K562 (cell line): Measurements from ENCODE around the gene ATL2. TPM values are rescaled to one million over a fixed set of nuclear protein-coding genes. Genes with fewer than 3 reads are reported as not detected.

Experiments
- ATAC-seq: fragments of 200-7000 bp; cut with Tn5 transposase; 3 replicates; pipeline ENCODE4 v1.9.1; 2020; ENCODE audit warnings: moderate library complexity
- BruUV-seq: library from RNA; stranded (reverse); fragments of 400-500 nt; replicated peaks from 2 replicates; lab custom pipeline; 2021; lab: Mats Ljungman, UMichigan
- CTCF ChIA-PET: fragments of 300-600 bp; formaldehyde crosslinking; extraction: SDS; loops from one replicate; lab custom pipeline; 2021; ENCODE audit warnings: low intra/inter-chr PET ratio; lab: Yijun Ruan, JAX
- POLR2A ChIA-PET: fragments of 300-600, 350-650 bp; sonication (Branson Sonifier 250); formaldehyde crosslinking; extraction: SDS; loops from one replicate; lab custom pipeline; 2021; ENCODE audit warnings: antibody characterized with exemption, inconsistent platforms; lab: Yijun Ruan, JAX
- DNase-seq, 4 experiments: peaks; one replicate each; pipeline versions ENCODE4 v3.0.0 to v3.0.0-alpha.2; 2011 to 2018; ENCODE audit warnings: low spot score in 3 of 4, mixed read lengths in 3 of 4; ENCODE audit errors: extremely low read depth in 1 of 4
- FAIRE-seq: peaks from 2 replicates; lab custom pipeline; 2011; peaks lifted over from hg19 to GRCh38; lab: Jason Lieb, UNC
- H2AFZ ChIP-seq: 2 replicates; pipeline ENCODE4 v1.6.0; 2011; ENCODE audit warnings: low read depth, low read length, control low read depth, inconsistent platforms
- H3K27ac ChIP-seq: fragments of 200-600 bp; 3 replicates; pipeline ENCODE4 v1.8.0; 2011; ENCODE audit warnings: low read depth, mild to moderate bottlenecking, control low read depth, inconsistent platforms, low read length, moderate library complexity, mixed read lengths; ENCODE audit errors: extremely low read depth
- H3K27me3 ChIP-seq, 2 experiments: fragments of 300-600 bp in 1 of 2; 2 replicates in 1 of 2; 3 replicates in 1 of 2; pipeline versions ENCODE4 v1.6.0 to v1.8.0; 2011; ENCODE audit warnings: inconsistent platforms in 2 of 2, low read length in 2 of 2, mild to moderate bottlenecking in 1 of 2, mixed read lengths in 1 of 2, moderate library complexity in 1 of 2; ENCODE audit not compliant: control insufficient read depth in 2 of 2, insufficient read depth in 2 of 2
- H3K36me3 ChIP-seq: fragments of 300-600 bp; 3 replicates; pipeline ENCODE4 v1.8.0; 2011; ENCODE audit warnings: mild to moderate bottlenecking, low read length, inconsistent platforms; ENCODE audit not compliant: control insufficient read depth, insufficient read depth
- H3K4me1 ChIP-seq, 2 experiments: fragments of 200-600 bp in 1 of 2; replicated peaks in 1 of 2; 2 replicates in 1 of 2; 3 replicates in 1 of 2; pipeline versions ENCODE4 v1.5.1 to v1.8.0; 2011; ENCODE audit warnings: inconsistent platforms in 2 of 2, low read length in 2 of 2, mild to moderate bottlenecking in 1 of 2, mixed read lengths in 1 of 2, moderate library complexity in 1 of 2; ENCODE audit not compliant: control insufficient read depth in 2 of 2, insufficient read depth in 2 of 2
- H3K4me2 ChIP-seq: 2 replicates; pipeline ENCODE4 v1.6.1; 2011; ENCODE audit warnings: low read length, control low read depth, inconsistent platforms, mixed read lengths; ENCODE audit not compliant: insufficient read depth
- H3K4me3 ChIP-seq: fragments of 200-600 bp; sonication (generic), shearing (Covaris generic); 2 replicates; pipeline ENCODE4 v1.5.1; 2016; ENCODE audit warnings: control low read depth, inconsistent platforms
- H3K79me2 ChIP-seq: fragments of 200-600 bp; 3 replicates; pipeline ENCODE4 v1.8.0; 2011; ENCODE audit warnings: low read length, inconsistent platforms; ENCODE audit not compliant: control insufficient read depth, insufficient read depth
- H3K9ac ChIP-seq, 2 experiments: 2 replicates each; pipeline versions ENCODE4 v1.6.0 to v1.6.1; 2011; ENCODE audit warnings: low read depth in 2 of 2, low read length in 2 of 2, control low read depth in 1 of 2, inconsistent platforms in 1 of 2, mild to moderate bottlenecking in 1 of 2, mixed read lengths in 1 of 2; ENCODE audit not compliant: insufficient read depth in 1 of 2
- H3K9me1 ChIP-seq: one replicate; pipeline ENCODE4 v1.6.0; 2011; ENCODE audit warnings: inconsistent platforms, mild to moderate bottlenecking, low read length, moderate library complexity; ENCODE audit not compliant: control insufficient read depth, insufficient read depth
- H3K9me3 ChIP-seq: replicated peaks from 2 replicates; pipeline ENCODE4 v1.5.1; 2011; ENCODE audit warnings: low read depth, low read length, inconsistent platforms; ENCODE audit not compliant: control insufficient read depth, insufficient read depth
- H4K20me1 ChIP-seq: replicated peaks from 2 replicates; pipeline ENCODE4 v1.6.1; 2011; ENCODE audit warnings: low read length, inconsistent platforms, mixed read lengths; ENCODE audit not compliant: control insufficient read depth, insufficient read depth
- CBX5 ChIP-seq: IDR thresholded peaks from 2 replicates; pipeline ENCODE4 v1.6.1; 2014; ENCODE audit warnings: low read depth, borderline replicate concordance
- CEBPB ChIP-seq: fragments of 450-650 bp; IDR thresholded peaks from 2 replicates; pipeline ENCODE4 v1.6.1; 2016; ENCODE audit warnings: missing genetic modification characterization, missing compliant biosample characterization
- CTBP1 ChIP-seq: fragments of 450-650 bp; IDR thresholded peaks from 2 replicates; pipeline ENCODE4 v1.6.1; 2016; ENCODE audit warnings: borderline replicate concordance
- KLF16 ChIP-seq: IDR thresholded peaks from 2 replicates; pipeline ENCODE4 v1.6.1; 2016; ENCODE audit warnings: antibody characterized with exemption
- NCOA1 ChIP-seq: fragments of 450-650 bp; IDR thresholded peaks from 2 replicates; pipeline ENCODE4 v1.6.1; 2016; ENCODE audit warnings: low read depth
- NR1H2 ChIP-seq: sonication (generic); formaldehyde crosslinking; IDR thresholded peaks from 2 replicates; pipeline ENCODE4 v1.4.0; 2020; ENCODE audit warnings: mild to moderate bottlenecking, missing genetic modification reagents
- SMC3 ChIP-seq: conservative IDR thresholded peaks from 2 replicates; pipeline ENCODE4 v1.6.1; 2011; ENCODE audit warnings: low read depth, low read length, improper control_type of control experiment; ENCODE audit not compliant: insufficient read depth
- YBX1 ChIP-seq: fragments of 450-650 bp; IDR thresholded peaks from 2 replicates; pipeline ENCODE4 v1.7.1; 2016; ENCODE audit warnings: mild to moderate bottlenecking
- ZFPM2 ChIP-seq: fragments of 250-450 bp; sonication (Bioruptor Pico); IDR thresholded peaks from 2 replicates; pipeline ENCODE4 v1.5.1; 2022; ENCODE audit warnings: mild to moderate bottlenecking
- ZKSCAN8 ChIP-seq: fragments of 200-800 bp; sonication (Bioruptor generic); IDR thresholded peaks from 2 replicates; pipeline ENCODE4 v1.6.1; 2016; ENCODE audit warnings: missing genetic modification characterization, missing compliant biosample characterization
- ZNF551 ChIP-seq: fragments of 250-450 bp; sonication (Bioruptor Pico); IDR thresholded peaks from 2 replicates; pipeline ENCODE4 v1.5.0; 2021; ENCODE audit warnings: mild to moderate bottlenecking, moderate library complexity
- WGBS: fragments of 100-300 bp; shearing (Covaris generic); methylation state at CpG from one replicate; pipeline ENCODE4 v1.1.6; 2016; ENCODE audit warnings: low coverage, mixed read lengths; ENCODE audit not compliant: insufficient coverage; ENCODE audit errors: missing lambda C conversion rate; 5-methylcytosine and 5-hydroxymethylcytosine counted together
- in situ Hi-C: fragments of 300-500 bp; cut with MboI; formaldehyde crosslinking; loops from 4 replicates; pipeline ENCODE4 v1.15.0; 2018; ENCODE audit warnings: inconsistent platforms, mixed read lengths
- intact Hi-C: fragments of 100-400 bp; cut with micrococcal nuclease; formaldehyde crosslinking; loops from 2 replicates; pipeline ENCODE4 v1.14.2; 2022
- polyA plus RNA-seq, 8 experiments: library from polyadenylated mRNA; depleted of rRNA in 4 of 8; stranded (reverse) in 5 of 8; unstranded in 3 of 8; fragments of >200 nt; fragmentation: Nextera tagmentation in 2 of 8; fragmentation: Illumina TruSeq in 1 of 8; extraction: Ambion mirVana in 2 of 8; extraction: Trizol in 1 of 8; gene quantifications; 2 replicates each; pipeline versions ENCODE4 v1.2.1 to v1.2.3, GENCODE V29; 2011 to 2014; ENCODE audit warnings: inconsistent platforms in 1 of 8, missing spikeins in 1 of 8
- total RNA-seq, 7 experiments: library from RNA; depleted of rRNA in 6 of 7; stranded (reverse); fragments of >200 nt in 6 of 7; fragmentation: Illumina TruSeq in 2 of 7; extraction: Trizol in 2 of 7; gene quantifications; 2 replicates each; pipeline versions ENCODE4 v1.2.1 to v1.2.3, GENCODE V29; 2011 to 2021; ENCODE audit warnings: low replicate concordance in 1 of 7
- TF ChIP-seq, protein P1 (sequence below): sonication (generic); formaldehyde crosslinking; IDR thresholded peaks from 2 replicates; pipeline ENCODE4 v1.5.0; 2020; ENCODE audit warnings: missing genetic modification reagents
- TF ChIP-seq, protein P2 (sequence below): fragments of 450-650 bp; IDR thresholded peaks from 2 replicates; pipeline ENCODE4 v1.6.1; 2014; ENCODE audit warnings: low read depth, mild to moderate bottlenecking, moderate library complexity, borderline replicate concordance

ATL2 gene
- total and polyA plus RNA-seq, 9 of the 15 experiments (the other 6 are each of a cell fraction or from before 2014, with no cell fraction given), result 12.0 to 80.8 (median 70.2) TPM

DNA sequence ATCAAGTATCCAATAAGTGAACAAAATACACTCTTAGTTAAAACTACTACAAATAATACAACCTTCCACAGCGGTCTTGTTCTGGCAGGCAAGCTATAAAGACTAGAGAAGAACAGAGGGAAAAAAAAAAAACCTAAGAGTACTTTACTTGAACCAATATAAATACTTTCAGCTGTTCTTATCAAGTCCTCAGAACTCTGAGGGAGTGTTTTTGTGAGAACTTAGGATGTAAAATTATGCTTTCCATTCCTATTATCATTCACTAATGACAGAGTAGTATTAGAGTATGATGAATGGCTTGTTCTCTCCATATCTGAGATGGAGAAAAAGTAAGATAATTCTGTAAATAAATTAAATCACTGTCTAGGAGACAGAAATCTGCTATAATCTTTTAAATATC, 68.3 kb downstream of the ATL2 start:
- H3K9ac ChIP-seq, result no peak overlapping the region
- no peak overlapping the region for H3K4me2 ChIP-seq
- ChIA-PET CTCF (interaction anchor here (1.1 kb wide), 1 partner anchor 8 kb away, joined by 4 read pairs; no protein-coding TSS in a partner anchor), POLR2A (interaction anchor here (0.6 kb wide), 1 partner anchor 133 kb away, joined by 3 read pairs; no protein-coding TSS in a partner anchor)
- H3K9me1 ChIP-seq, result no peaks in the 10 kb centered on the region
- H3K27ac ChIP-seq, result no peak overlapping the region
- no peak overlapping the region for H3K4me3 ChIP-seq
- H3K79me2 ChIP-seq, result peaks cover 15% of the 10 kb centered on the region; the same call in 2 of the 3 replicates
- H3K27me3 ChIP-seq, result no peaks in the 10 kb centered on the region
- no peak for FAIRE-seq
- ATAC-seq, result no peak
- no peaks in the 10 kb centered on the region for H4K20me1 ChIP-seq
- peaks cover 84% of the 10 kb centered on the region for H3K36me3 ChIP-seq
- DNase-seq, result no peak
- BruUV-seq, result no TSS peak
- WGBS, result 92% methylated on average over 1 of the region's 1 CpG
- no peaks in the 10 kb centered on the region for H3K9me3 ChIP-seq
- no peaks in the 10 kb centered on the region for H3K4me1 ChIP-seq
- H2AFZ ChIP-seq, result no peak overlapping the region
- intact Hi-C loops, result no loop called here
- in situ Hi-C loops, result loop anchor here (10.0 kb wide), 1 partner anchor 426 kb away; no protein-coding TSS in a partner anchor
- TF ChIP-seq ZNF551 (CRISPR knock-in tag) (no peak), CBX5 (no peak), NR1H2 (CRISPR knock-in tag) (no peak), ZFPM2 (CRISPR knock-in tag) (no peak), SMC3 (no peak), CTBP1 (no peak), NCOA1 (no peak), CEBPB (no peak), YBX1 (no peak), KLF16 (no peak), ZKSCAN8 (CRISPR knock-in tag) (no peak)
- TF ChIP-seq, protein P1, sequence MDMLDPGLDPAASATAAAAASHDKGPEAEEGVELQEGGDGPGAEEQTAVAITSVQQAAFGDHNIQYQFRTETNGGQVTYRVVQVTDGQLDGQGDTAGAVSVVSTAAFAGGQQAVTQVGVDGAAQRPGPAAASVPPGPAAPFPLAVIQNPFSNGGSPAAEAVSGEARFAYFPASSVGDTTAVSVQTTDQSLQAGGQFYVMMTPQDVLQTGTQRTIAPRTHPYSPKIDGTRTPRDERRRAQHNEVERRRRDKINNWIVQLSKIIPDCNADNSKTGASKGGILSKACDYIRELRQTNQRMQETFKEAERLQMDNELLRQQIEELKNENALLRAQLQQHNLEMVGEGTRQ (CRISPR knock-in tag), result no peak
- TF ChIP-seq, protein P2, sequence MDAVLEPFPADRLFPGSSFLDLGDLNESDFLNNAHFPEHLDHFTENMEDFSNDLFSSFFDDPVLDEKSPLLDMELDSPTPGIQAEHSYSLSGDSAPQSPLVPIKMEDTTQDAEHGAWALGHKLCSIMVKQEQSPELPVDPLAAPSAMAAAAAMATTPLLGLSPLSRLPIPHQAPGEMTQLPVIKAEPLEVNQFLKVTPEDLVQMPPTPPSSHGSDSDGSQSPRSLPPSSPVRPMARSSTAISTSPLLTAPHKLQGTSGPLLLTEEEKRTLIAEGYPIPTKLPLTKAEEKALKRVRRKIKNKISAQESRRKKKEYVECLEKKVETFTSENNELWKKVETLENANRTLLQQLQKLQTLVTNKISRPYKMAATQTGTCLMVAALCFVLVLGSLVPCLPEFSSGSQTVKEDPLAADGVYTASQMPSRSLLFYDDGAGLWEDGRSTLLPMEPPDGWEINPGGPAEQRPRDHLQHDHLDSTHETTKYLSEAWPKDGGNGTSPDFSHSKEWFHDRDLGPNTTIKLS, result no peak
